NCI-H748 treated with DMSO at 0.1 percent for 48 hours (cell line): ENCODE data around the gene KIF3B.
"Not testable (repeated sequence)": the region's sequence is repeated elsewhere in the genome, so short reads cannot be mapped to it uniquely, and the experiment has no call there.

Experiments
- DNase-seq: peaks from one replicate; lab custom pipeline; 2025; lab: John Stamatoyannopoulos, UW

Gene KIF3B

DNA sequence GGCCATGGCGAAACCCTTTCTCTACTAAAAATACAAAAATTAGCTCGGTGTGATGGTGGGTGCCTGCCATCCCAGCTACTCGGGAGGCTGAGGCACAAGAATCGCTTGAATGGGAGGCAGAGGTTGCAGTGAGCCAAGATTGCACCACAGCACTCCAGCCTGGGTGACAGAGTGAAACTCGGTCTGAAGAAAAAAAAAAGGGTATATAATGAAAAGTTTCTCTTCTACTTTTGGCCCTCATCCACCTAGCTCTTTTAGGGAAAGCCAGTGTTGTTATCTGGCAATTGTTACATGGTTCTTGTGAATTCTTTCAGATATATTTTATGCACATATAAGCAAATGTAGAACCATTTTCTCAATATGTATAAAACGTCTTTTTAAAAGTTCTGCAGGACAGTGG is 19.0 kb downstream of the KIF3B start:
- DNase-seq: no peak

DNA sequence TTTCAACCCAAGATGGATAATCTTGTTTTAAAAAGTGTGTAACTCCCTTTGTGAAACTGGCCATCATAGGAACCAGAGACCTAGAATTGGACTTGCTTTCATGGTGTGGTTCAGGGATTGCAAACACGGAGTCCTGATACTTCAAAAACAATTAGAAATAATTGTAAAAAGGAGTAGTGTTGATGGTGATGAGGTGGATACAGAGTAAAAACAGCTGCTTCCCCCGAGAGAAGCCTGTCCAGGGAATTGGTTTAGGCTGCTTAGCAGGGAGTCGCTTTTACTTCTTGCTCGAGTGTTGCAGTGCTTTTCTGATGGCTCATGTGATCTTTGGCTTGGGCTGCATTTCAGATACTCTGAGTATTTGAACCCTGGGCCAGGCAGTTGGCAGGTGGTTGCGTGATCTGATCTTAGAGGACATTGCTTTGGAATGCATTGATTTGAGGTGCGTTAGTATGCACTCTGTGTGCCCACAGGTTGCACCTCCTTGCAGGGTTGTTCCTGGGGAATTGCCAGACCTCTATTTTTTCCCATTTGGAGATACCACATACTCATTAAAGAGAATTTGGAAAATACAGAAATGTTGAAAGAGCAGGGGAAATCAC is 19.5 kb downstream of the KIF3B start:
- no peak for DNase-seq

GRCh38 chr20:32297439-32297838 is 20.0 kb downstream of the KIF3B start:
- no peak for DNase-seq

GRCh38 chr20:32300647-32301046 is 23.2 kb downstream of the KIF3B start:
- no peak for DNase-seq

- no peak for DNase-seq
Observed at GRCh38 chr20:32301719-32302506, 24.5 kb downstream of the KIF3B start.

GRCh38 chr20:32302507-32302872 is 25.0 kb downstream of the KIF3B start:
- no peak for DNase-seq

GRCh38 chr20:32304131-32304746 is 26.8 kb downstream of the KIF3B start:
- no peak for DNase-seq

DNA sequence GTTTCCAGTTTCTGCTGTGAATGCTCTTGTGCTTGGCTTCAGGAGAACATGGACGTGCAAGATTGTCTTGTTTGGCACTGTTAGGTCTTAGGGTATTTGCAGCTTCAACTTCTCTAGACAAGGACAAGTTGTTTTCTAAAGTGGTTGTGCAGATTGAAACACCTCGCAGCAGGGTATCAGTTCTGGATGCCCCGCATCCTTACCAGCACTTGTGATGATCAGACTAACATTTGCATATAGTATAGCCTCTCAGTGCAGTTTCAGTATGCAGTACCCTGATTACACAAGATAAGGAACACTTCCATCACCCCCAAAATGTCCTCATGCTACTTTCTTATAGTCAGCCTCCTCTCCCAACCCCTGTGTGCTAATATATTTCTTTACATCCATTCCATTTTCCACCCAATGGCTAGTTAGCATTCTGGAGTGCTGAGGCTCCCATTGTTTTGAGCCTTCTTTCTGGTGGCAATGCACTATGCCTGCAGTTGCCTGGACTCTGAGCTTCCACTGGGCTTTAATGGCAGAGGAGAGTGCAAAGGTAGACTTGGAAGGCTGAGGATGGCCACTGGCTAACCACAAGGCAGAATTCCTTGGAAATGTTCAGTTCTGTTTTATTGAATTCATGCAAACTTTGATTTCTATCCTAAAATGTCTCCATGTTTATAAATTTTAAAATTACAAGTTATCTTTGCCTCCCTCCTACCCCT is 35.4 kb downstream of the KIF3B start:
- no peak for DNase-seq

DNA sequence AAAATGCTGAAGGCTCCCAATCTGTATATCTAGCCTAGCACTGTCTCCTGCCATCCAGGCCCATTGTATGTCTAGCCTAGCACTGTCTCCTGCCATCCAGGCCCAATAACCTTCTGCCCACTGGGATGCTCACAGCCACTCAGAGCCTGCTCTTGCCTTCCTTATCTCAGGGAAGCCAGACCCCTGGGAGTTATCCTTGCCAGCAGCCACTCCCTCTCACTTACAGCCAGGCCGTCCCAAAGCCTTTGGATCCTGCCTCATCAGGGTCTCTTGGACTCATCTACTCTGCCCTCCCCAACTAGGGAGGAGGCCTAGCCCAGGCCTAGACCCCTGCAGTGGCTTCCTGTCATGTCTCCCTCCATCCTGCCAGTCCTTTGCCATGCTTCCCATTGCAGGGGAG is 37.3 kb downstream of the KIF3B start:
- DNase-seq: no peak

DNA sequence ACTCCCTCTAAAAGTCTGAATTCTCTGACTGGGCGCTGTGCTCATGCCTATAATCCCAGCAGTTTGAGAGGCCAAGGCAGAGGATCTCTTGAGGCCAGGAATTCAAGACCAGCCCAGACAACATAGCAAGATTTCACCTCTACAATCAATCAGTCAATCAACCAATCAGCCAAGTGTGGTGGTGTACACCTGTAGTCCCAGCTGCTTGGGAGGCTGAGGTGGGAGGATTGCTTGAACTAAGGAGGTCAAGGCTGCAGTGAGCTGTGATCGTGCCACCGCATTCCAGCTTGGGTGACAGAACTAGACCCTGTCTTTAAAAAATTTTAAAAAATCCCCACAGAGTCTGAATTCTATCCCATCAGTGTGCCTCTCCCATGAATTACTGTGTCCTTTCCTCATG is 37.9 kb downstream of the KIF3B start:
- DNase-seq: no peak

DNA sequence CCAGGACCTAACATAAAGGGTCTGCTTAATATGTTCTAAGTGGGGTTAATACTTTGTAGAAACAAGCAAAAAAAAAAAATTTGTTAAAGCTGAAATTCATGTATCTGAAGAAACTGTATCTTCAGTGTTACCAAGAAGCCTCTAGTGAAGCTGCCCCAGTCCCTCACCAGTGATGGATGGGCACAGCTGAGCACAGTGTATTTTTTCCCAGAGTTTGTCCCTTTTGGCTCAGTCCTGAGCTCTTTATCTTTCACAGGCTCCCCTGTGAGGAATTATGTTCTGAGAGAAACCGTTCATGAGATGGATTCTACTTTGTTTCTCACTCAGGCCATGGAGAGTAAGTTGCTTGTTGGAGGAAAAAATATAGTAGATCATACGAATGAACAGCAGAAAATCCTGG is 38.4 kb downstream of the KIF3B start:
- DNase-seq: no peak

- DNase-seq: no peak
Observed at GRCh38 chr20:32316667-32317066, 39.2 kb downstream of the KIF3B start.

GRCh38 chr20:32319100-32319499 is 41.6 kb downstream of the KIF3B start:
- no peak for DNase-seq

DNA sequence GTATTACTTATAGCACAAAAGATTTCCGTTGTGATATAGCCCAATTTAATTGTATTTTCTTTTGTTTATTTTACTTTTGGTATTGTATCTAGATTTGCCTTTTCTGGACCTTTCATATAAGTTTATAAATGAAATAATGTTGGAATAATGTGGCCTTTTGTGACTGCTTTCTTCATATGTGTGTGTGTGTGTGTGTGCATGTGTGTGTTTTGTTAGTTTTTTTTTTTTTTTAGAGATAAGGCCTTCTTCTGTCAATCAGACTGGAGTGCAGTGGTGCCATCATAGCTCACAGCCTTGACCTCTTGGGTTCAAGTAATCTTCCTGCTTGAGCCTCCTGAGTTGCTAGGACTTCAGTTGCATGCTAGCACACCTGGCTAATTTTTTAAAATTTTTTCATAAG is 42.9 kb downstream of the KIF3B start:
- no peak for DNase-seq

DNA sequence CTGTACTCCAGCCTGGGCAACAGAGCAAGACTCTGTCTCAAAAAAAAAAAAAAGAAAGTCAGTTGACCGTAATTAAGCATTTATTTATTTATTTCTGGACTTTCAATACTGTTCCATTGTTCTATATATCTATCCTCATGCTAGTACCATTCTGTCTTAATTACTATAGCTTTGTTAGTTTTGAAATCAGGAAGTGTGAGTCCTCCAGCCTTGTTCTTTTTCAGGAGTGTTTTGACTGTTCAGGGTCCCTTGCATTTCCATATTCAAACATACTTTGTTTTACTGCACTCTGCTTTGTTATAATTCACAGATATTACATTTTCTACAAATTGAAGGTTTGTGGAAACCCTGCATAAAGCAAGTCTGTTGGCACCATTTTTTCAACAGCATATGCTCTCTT is 43.9 kb downstream of the KIF3B start:
- DNase-seq: no peak

- DNase-seq: not testable (repeated sequence)
Observed at GRCh38 chr20:32322260-32322659, 44.8 kb downstream of the KIF3B start.

- not testable (repeated sequence) for DNase-seq
Observed at GRCh38 chr20:32323761-32324160, 46.3 kb downstream of the KIF3B start.

GRCh38 chr20:32325706-32326503 is 48.5 kb downstream of the KIF3B start:
- peak; percentile 27 for DNase-seq

DNA sequence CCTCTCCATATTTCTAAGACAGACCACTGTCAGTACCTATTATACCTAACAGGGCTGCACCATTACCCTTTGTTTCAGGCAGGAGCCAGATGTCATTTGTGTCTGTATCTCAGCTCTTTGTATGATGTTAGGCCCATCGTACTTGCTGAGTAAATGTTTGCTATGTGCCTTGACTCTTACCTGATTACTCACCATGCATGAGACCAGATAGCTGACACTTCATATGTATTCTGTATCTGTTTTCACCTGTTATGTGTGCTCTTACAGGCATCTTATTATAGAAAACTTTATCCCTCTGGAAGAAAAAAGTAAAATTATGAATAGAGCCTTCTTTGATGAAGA is 49.0 kb downstream of the KIF3B start:
- DNase-seq: peak; percentile 40

- DNase-seq: no peak
Observed at GRCh38 chr20:32327087-32327681, 49.7 kb downstream of the KIF3B start.

DNA sequence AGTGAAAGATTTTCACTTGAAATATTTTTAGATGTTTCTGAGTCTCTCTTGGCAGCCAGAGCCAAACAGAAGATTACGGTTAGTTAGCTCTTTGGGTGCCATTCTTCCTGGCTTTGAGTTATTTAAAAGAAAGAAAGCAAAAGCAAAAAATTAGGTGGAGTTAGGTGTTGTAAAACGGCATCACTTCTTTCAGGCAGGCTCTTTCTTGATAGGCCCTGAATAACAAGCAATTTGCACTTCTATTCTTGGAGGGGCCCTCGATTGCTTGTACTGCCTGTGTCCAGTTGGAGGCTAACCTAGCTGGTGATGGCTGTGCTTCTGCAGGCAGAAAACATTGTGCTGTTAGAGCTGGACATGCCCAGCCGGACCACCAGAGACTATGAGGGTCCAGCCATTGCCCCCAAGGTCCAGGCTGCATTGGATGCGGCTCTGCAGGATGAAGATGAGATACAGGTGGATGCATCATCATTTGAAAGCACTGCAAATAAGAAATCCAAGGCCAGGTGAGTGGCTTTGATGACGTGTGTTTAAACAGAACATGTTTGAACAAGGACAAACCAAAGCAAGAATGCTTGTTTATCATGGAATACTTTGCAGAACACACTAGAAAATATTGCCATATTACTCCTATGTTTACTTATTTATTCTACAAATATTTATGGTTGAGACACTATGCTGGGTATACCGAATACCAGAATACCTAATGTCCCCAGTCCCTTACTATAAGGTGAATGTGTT is 52.5 kb downstream of the KIF3B start:
- DNase-seq: no peak
